ENCODE results near the gene ALKBH5. TPM values are rescaled to one million over a fixed set of nuclear protein-coding genes. Genes with fewer than 3 reads are reported as not detected.

Gene ALKBH5
- total and polyA plus RNA-seq, 7 experiments from 2014 or later = 97.4 to 154 (median 116) TPM

DNA sequence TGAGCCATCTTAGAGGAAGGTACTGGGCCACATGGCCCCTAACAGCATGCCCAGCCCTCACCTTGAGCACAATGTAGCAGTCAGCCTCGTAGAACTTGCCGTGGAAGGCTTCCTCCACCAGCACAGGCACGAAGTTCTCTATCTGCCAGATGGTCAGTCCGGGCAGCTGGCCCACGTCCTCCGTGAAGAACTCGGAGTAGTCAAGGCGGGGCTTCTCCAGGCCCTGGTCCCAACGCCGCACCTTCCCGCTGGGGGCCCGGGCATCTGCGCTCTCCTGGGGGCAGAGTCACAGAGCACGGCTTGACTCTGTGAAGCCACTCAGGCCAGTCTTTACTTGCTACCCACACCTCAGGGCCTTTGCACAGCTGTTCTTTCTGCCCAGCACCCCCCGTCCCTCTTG lies 67.6 kb downstream of the ALKBH5 start:
- DNase-seq (no peak), ATAC-seq (no peak)
- H3K4me3 Mint-ChIP-seq = no peak overlapping the region
- H3K4me1 Mint-ChIP-seq = peaks cover 4 to 14% (median 10%) of the 10 kb centered on the region in 7 donors
- H3K4me1 ChIP-seq (ENCODE audit: control insufficient read depth in 2 of 2, insufficient read depth in 2 of 2, low read length in 2 of 2) = peaks cover 0 to 5% of the 10 kb centered on the region in 2 donors
- H3K9me3 ChIP-seq (ENCODE audit: control insufficient read depth in 2 of 3, low read length in 3 of 3) = no peaks in the 10 kb centered on the region
- ChIA-PET CTCF (interaction anchor here (0.6 kb wide), 1 partner anchor 19 kb away, joined by 3 read pairs; no protein-coding TSS in a partner anchor), POLR2A (no interaction called here)
- H3K36me3 ChIP-seq (ENCODE audit: control insufficient read depth in 2 of 3, insufficient read depth in 3 of 3, low read length in 3 of 3) = peaks cover 5 to 93% (median 16%) of the 10 kb centered on the region in 3 experiments
- H3K27ac Mint-ChIP-seq = peak overlapping the region in 1 of 9 donors; percentile 25
- H3K27ac ChIP-seq (ENCODE audit: low read depth, low read length) = no peak overlapping the region
- no peaks in the 10 kb centered on the region for H3K27me3 Mint-ChIP-seq
- no peak overlapping the region for H3K4me3 ChIP-seq (ENCODE audit: low read length)
- H3K9me3 Mint-ChIP-seq = no peaks in the 10 kb centered on the region
- intact Hi-C loops (cut with micrococcal nuclease) = no loop called here
- no peaks in the 10 kb centered on the region for H3K27me3 ChIP-seq (ENCODE audit: control insufficient read depth in 2 of 2, insufficient read depth in 2 of 2, low read length in 2 of 2)
- H3K36me3 Mint-ChIP-seq = peaks cover 5 to 22% (median 9%) of the 10 kb centered on the region in 5 donors

DNA sequence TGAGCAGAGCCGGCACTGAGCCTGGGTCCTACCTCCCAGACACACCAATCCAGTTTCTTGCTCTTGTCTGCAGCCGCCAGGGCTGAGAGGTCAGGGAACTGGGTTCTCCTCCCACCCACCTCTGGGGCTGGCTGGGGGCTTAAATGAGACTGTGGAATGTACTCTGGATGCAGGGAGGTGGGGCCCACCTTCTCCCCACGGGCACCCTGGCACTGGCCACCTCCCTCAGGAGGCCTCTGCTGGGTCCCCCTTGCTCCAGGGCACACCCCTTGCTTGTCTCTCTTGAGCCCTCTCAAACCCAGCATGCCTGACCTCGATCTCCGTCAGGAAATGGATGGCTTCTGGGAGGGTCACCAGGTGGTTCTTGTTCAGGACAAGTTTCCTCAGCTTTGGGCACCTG lies 68.5 kb downstream of the ALKBH5 start:
- Histone ChIP-seq H3K36me3 (ENCODE audit: control insufficient read depth in 2 of 3, insufficient read depth in 3 of 3, low read length in 3 of 3) (peaks cover 5 to 88% (median 16%) of the 10 kb centered on the region in 3 experiments), H3K9me3 (ENCODE audit: control insufficient read depth in 2 of 3, low read length in 3 of 3) (no peaks in the 10 kb centered on the region), H3K27me3 (ENCODE audit: control insufficient read depth in 2 of 2, insufficient read depth in 2 of 2, low read length in 2 of 2) (no peaks in the 10 kb centered on the region), H3K4me1 (ENCODE audit: control insufficient read depth in 2 of 2, insufficient read depth in 2 of 2, low read length in 2 of 2) (peaks cover 4 to 15% of the 10 kb centered on the region in 2 donors), H3K27ac (ENCODE audit: low read depth, low read length) (no peak overlapping the region), H3K4me3 (ENCODE audit: low read length) (no peak overlapping the region)
- Mint-ChIP-seq H3K9me3 (no peaks in the 10 kb centered on the region), H3K4me3 (no peak overlapping the region), H3K27me3 (no peaks in the 10 kb centered on the region), H3K36me3 (peaks cover 5 to 22% (median 8%) of the 10 kb centered on the region in 5 donors), H3K27ac (no peak overlapping the region), H3K4me1 (peaks cover 8 to 24% (median 18%) of the 10 kb centered on the region in 7 donors)
- intact Hi-C loops (cut with micrococcal nuclease) = no loop called here
- ATAC-seq = no peak
- POLR2A ChIA-PET = no interaction called here
- no peak for DNase-seq
- CTCF ChIA-PET = no interaction called here

DNA sequence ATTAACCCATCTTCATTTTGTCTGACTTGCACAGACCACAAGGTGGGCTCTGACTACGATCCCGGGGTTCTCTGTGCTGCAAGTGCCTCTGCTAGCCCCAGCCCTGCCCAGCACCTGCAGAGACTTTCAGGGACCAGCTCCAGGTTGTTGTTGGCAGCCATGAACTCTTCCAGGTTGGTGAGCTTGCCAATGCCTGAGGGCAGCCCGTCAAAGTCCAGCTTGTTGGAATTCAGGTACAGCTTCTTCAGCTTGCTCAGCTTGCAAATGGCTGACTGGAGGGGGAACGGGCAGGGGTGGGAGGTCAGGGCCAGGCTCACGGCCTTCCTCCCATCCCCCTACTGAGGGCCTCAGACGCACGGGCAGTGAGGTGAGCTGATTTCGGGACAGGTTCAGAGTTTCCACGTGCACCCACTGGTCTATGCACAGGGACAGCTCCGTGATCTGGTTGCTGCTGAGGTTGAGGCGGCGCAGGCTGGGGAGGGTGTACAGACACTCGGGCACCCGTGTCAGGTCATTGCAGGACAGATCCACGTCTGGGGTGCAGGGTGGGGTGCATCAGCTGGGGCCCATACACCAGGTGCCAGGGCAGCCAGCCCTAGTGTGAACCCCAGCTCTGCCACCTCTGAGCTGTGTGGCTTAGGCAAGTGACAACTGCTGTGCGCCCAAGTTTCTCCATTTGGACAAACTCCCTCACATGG lies 69.7 kb downstream of the ALKBH5 start:
- no peak overlapping the region for H3K4me3 ChIP-seq (ENCODE audit: low read length)
- H3K27ac ChIP-seq (ENCODE audit: low read depth, low read length) = no peak overlapping the region
- ChIA-PET CTCF (interaction anchor here (1.0 kb wide), 1 partner anchor 15 kb away, joined by 3 read pairs; no protein-coding TSS in a partner anchor), POLR2A (no interaction called here)
- intact Hi-C loops (cut with micrococcal nuclease) = no loop called here
- ATAC-seq (no peak), DNase-seq (no peak)
- H3K9me3 Mint-ChIP-seq = no peaks in the 10 kb centered on the region
- peaks cover 5 to 80% (median 16%) of the 10 kb centered on the region in 3 experiments for H3K36me3 ChIP-seq (ENCODE audit: control insufficient read depth in 2 of 3, insufficient read depth in 3 of 3, low read length in 3 of 3)
- no peak overlapping the region for H3K4me3 Mint-ChIP-seq
- H3K4me1 Mint-ChIP-seq = peaks cover 11 to 29% (median 21%) of the 10 kb centered on the region in 7 donors
- H3K4me1 ChIP-seq (ENCODE audit: control insufficient read depth in 2 of 2, insufficient read depth in 2 of 2, low read length in 2 of 2) = peaks cover 9 to 21% of the 10 kb centered on the region in 2 donors
- H3K27me3 ChIP-seq (ENCODE audit: control insufficient read depth in 2 of 2, insufficient read depth in 2 of 2, low read length in 2 of 2) = no peaks in the 10 kb centered on the region
- no peaks in the 10 kb centered on the region for H3K27me3 Mint-ChIP-seq
- H3K36me3 Mint-ChIP-seq = peaks cover under 1 to 17% (median 5%) of the 10 kb centered on the region in 5 donors
- H3K27ac Mint-ChIP-seq = no peak overlapping the region
- no peaks in the 10 kb centered on the region for H3K9me3 ChIP-seq (ENCODE audit: control insufficient read depth in 2 of 3, low read length in 3 of 3)

DNA sequence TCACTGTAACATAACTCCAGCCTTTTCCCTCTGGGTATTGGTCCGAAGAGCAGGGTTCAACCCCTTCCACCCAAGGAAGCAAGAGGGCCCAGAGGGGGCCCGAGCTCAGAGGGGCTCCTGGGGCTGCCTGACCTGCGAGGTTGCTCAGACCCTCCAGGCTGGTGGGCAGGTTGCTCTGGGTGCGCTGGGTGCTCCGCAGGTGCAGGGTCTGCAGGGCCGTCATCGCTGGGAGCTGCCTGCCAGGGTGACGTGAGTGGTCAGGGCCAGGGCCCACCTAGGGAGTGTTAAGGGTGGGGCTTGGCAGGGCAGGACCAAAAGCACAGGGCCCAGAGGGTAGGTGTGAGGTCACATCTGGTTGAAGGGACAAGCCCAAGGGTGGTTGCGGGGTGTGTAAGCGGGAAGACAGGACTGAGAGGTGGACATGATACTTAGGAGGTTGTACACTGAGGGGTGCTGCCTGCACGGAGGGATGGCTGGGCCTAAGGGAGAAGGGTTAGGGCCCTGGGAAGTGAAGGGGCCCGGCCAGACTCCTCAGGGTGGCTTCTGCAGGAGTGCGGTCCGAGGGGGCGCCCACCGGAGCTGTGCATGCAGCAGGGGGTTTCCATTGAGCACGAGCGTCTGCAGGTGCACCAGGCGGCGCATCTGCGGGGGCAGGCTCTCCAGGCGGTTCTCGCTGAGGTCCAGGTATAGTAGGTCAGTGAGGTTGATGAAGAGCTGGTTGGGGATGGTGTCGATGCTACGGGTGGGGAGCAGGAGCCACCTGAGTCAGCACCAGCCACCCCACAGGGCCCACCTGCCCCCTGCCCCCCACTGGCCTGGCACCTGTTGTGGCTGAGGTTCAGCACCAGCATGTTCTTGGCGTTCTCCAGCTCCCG lies 70.6 kb downstream of the ALKBH5 start:
- H3K36me3 ChIP-seq (ENCODE audit: control insufficient read depth in 2 of 3, insufficient read depth in 3 of 3, low read length in 3 of 3) = peaks cover 5 to 72% (median 8%) of the 10 kb centered on the region in 3 experiments
- no peak overlapping the region for H3K4me3 ChIP-seq (ENCODE audit: low read length)
- H3K36me3 Mint-ChIP-seq = peaks cover 0 to 16% (median 5%) of the 10 kb centered on the region in 5 donors
- no peak overlapping the region for H3K27ac Mint-ChIP-seq
- CTCF ChIA-PET = interaction anchor here (1.0 kb wide), 1 partner anchor 14 kb away, joined by 3 read pairs; no protein-coding TSS in a partner anchor
- POLR2A ChIA-PET = no interaction called here
- no peaks in the 10 kb centered on the region for H3K27me3 ChIP-seq (ENCODE audit: control insufficient read depth in 2 of 2, insufficient read depth in 2 of 2, low read length in 2 of 2)
- no peak overlapping the region for H3K27ac ChIP-seq (ENCODE audit: low read depth, low read length)
- no peaks in the 10 kb centered on the region for H3K27me3 Mint-ChIP-seq
- DNase-seq = no peak
- peaks cover 11 to 33% (median 21%) of the 10 kb centered on the region in 7 donors for H3K4me1 Mint-ChIP-seq
- no peaks in the 10 kb centered on the region for H3K9me3 ChIP-seq (ENCODE audit: control insufficient read depth in 2 of 3, low read length in 3 of 3)
- intact Hi-C loops (cut with micrococcal nuclease) = no loop called here
- H3K4me1 ChIP-seq (ENCODE audit: control insufficient read depth in 2 of 2, insufficient read depth in 2 of 2, low read length in 2 of 2) = peaks cover 13 to 21% of the 10 kb centered on the region in 2 donors
- ATAC-seq = no peak
- no peaks in the 10 kb centered on the region for H3K9me3 Mint-ChIP-seq
- H3K4me3 Mint-ChIP-seq = no peak overlapping the region

DNA sequence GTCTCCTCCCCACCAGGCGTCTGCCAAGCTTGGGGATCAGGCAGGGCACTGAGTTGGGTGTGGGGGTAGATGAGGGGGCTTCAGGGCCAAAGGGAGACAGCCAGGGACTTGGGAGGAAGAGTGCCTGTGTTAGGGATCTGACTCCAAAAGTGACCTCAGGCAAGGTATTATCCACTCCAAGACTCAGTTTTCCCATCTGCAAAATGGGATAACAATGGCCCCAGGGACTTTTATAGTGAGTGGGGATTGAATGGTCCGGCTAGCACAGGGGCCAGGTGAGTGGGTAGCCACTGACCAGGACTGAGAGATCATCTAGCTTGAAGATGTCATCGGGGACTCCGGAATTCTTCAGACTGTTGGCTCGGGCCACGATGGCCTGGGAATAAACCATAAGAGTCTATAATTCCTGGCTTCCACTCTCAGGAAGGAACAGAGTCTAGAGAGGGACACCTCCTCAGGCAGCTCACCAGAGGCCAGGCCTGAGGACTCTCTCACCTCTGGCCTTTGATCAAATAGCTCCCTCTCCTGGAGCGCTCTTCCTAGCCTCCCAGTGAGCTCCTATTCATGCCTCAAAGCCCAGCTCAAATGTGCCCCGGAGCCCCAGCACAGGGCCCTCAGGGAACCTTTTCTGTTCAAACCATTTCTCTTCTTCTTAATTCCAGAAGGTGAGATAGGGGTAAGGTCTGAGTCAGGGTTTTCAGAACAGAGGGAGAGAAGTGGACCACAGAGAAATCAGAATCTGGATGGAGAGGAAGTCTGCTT lies 71.4 kb downstream of the ALKBH5 start:
- Mint-ChIP-seq H3K27me3 (no peaks in the 10 kb centered on the region), H3K27ac (no peak overlapping the region), H3K36me3 (peaks cover 0 to 13% (median 4%) of the 10 kb centered on the region in 5 donors), H3K4me1 (peaks cover 11 to 39% (median 27%) of the 10 kb centered on the region in 7 donors), H3K9me3 (peaks cover 0 to 2% (median 0%) of the 10 kb centered on the region in 11 donors), H3K4me3 (peak overlapping the region in 1 of 10 donors; percentile 28)
- ChIA-PET CTCF (no interaction called here), POLR2A (interaction anchor here (1.3 kb wide), 1 partner anchor 10 kb away, joined by 4 read pairs; no protein-coding TSS in a partner anchor)
- H3K4me3 ChIP-seq (ENCODE audit: low read length) = no peak overlapping the region
- H3K36me3 ChIP-seq (ENCODE audit: control insufficient read depth in 2 of 3, insufficient read depth in 3 of 3, low read length in 3 of 3) = peaks cover 5 to 67% (median 8%) of the 10 kb centered on the region in 3 experiments
- DNase-seq = no peak
- intact Hi-C loops (cut with micrococcal nuclease) = no loop called here
- no peak overlapping the region for H3K27ac ChIP-seq (ENCODE audit: low read depth, low read length)
- no peak for ATAC-seq
- H3K27me3 ChIP-seq (ENCODE audit: control insufficient read depth in 2 of 2, insufficient read depth in 2 of 2, low read length in 2 of 2) = no peaks in the 10 kb centered on the region
- no peaks in the 10 kb centered on the region for H3K9me3 ChIP-seq (ENCODE audit: control insufficient read depth in 2 of 3, low read length in 3 of 3)
- H3K4me1 ChIP-seq (ENCODE audit: control insufficient read depth in 2 of 2, insufficient read depth in 2 of 2, low read length in 2 of 2) = peaks cover 19 to 27% of the 10 kb centered on the region in 2 donors

DNA sequence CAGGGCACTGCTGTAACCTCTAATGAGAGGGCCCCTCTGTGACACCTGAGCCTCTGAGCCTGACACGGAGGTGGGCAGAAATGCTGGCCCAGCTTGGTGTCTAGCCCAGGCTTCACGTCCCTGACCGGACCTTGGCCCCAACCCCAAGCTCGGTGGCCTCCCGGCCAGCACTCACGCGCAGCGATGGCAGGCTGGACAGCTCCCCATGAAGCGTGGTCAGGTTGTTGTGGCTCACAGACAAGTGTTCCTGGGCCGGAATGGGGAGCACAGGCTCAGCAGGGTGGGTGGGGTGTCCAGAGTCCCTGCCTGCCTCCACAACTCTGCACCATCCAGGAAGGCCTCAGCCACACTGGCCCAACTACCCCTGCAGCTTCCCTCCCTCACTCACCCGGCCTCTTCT lies 72.7 kb downstream of the ALKBH5 start:
- Histone ChIP-seq H3K27me3 (ENCODE audit: control insufficient read depth in 2 of 2, insufficient read depth in 2 of 2, low read length in 2 of 2) (no peaks in the 10 kb centered on the region), H3K27ac (ENCODE audit: low read depth, low read length) (peak overlapping the region; percentile 84), H3K4me1 (ENCODE audit: control insufficient read depth in 2 of 2, insufficient read depth in 2 of 2, low read length in 2 of 2) (peaks cover 24 to 33% of the 10 kb centered on the region in 2 donors), H3K9me3 (ENCODE audit: control insufficient read depth in 2 of 3, low read length in 3 of 3) (no peaks in the 10 kb centered on the region), H3K36me3 (ENCODE audit: control insufficient read depth in 2 of 3, insufficient read depth in 3 of 3, low read length in 3 of 3) (peaks cover 5 to 55% (median 8%) of the 10 kb centered on the region in 3 experiments), H3K4me3 (ENCODE audit: low read length) (no peak overlapping the region)
- peaks cover 0 to 8% (median 0%) of the 10 kb centered on the region in 5 donors for H3K36me3 Mint-ChIP-seq
- intact Hi-C loops (cut with micrococcal nuclease) = no loop called here
- no peak for DNase-seq
- ChIA-PET CTCF (interaction anchor here (1.7 kb wide), 1 partner anchor 8 kb away, joined by 4 read pairs; no protein-coding TSS in a partner anchor), POLR2A (interaction anchor here (0.5 kb wide), 1 partner anchor 226 kb away, joined by 4 read pairs; no protein-coding TSS in a partner anchor)
- peaks cover 11 to 43% (median 27%) of the 10 kb centered on the region in 7 donors for H3K4me1 Mint-ChIP-seq
- H3K27ac Mint-ChIP-seq = peak overlapping the region in 4 of 9 donors; percentile 13 to 89 (median 68)
- peaks cover 0 to 2% (median 0%) of the 10 kb centered on the region in 11 donors for H3K9me3 Mint-ChIP-seq
- no peaks in the 10 kb centered on the region for H3K27me3 Mint-ChIP-seq
- H3K4me3 Mint-ChIP-seq = peak overlapping the region in 7 of 10 donors; percentile 20 to 98 (median 96)
- ATAC-seq = no peak

All from naive thymus-derived CD4-positive, alpha-beta T cell (primary cell).